Fibroblast of villous mesenchyme (primary cell): ENCODE results near the gene LRRTM4. TPM values are rescaled to one million over a fixed set of nuclear protein-coding genes. Genes with fewer than 3 reads are reported as not detected.

ENCODE experiments used
- DNase-seq: peaks from one replicate; pipeline ENCODE4 v3.0.0-alpha.2; 2010; ENCODE audit warnings: low read depth
- H3K4me3 ChIP-seq: 2 replicates; pipeline ENCODE4 v1.5.1; 2011; ENCODE audit warnings: low read depth, mild to moderate bottlenecking, low read length
- CTCF ChIP-seq: IDR thresholded peaks from 2 replicates; pipeline ENCODE4 v1.5.1; 2012; ENCODE audit warnings: low read depth, mild to moderate bottlenecking, low read length; ENCODE audit not compliant: insufficient read depth
- total RNA-seq: library from RNA; depleted of rRNA; stranded (reverse); fragments of >200 nt; gene quantifications from 2 replicates; pipeline ENCODE4 v1.2.3, GENCODE V29; 2012

The LRRTM4 gene
- total RNA-seq, 1 donor, result not detected

- no peak for TF ChIP-seq CTCF
- no peak overlapping the region for H3K4me3 ChIP-seq
- no peak for DNase-seq
Measured at GRCh38 chr2:76748581-76749296, 773.4 kb downstream of the LRRTM4 start.

GRCh38 chr2:76745605-76746004, 776.6 kb downstream of the LRRTM4 start:
- no peak for TF ChIP-seq CTCF
- no peak overlapping the region for H3K4me3 ChIP-seq
- DNase-seq, result no peak

GRCh38 chr2:76737607-76738006, 784.6 kb downstream of the LRRTM4 start:
- TF ChIP-seq CTCF, result no peak

GRCh38 chr2:76733736-76734135, 788.4 kb downstream of the LRRTM4 start:
- no peak overlapping the region for H3K4me3 ChIP-seq
- DNase-seq, result no peak
- TF ChIP-seq CTCF, result no peak

More at GRCh38 chr2:76737607-76738006, 784.6 kb downstream of the LRRTM4 start:
- H3K4me3 ChIP-seq, result no peak overlapping the region
- DNase-seq, result no peak

- TF ChIP-seq CTCF, result no peak
- no peak for DNase-seq
- no peak overlapping the region for H3K4me3 ChIP-seq
Measured at GRCh38 chr2:76731157-76731556, 791.0 kb downstream of the LRRTM4 start.

- TF ChIP-seq CTCF, result no peak
- H3K4me3 ChIP-seq, result no peak overlapping the region
- no peak for DNase-seq
Measured at GRCh38 chr2:76730021-76730420, 792.2 kb downstream of the LRRTM4 start.

GRCh38 chr2:76721226-76721625, 801.0 kb downstream of the LRRTM4 start:
- no peak for TF ChIP-seq CTCF
- DNase-seq, result no peak
- H3K4me3 ChIP-seq, result no peak overlapping the region
